HG03064 (cell line): ENCODE data around the gene C11orf98.
"Not testable (repeated sequence)": the region's sequence is repeated elsewhere in the genome, so short reads cannot be mapped to it uniquely, and the experiment has no call there.

ENCODE experiments used
- ATAC-seq: cut with Tn5 transposase; IDR thresholded peaks from one replicate; pipeline ENCODE4 v1.9.1; 2021; ENCODE audit warnings: low read depth; ENCODE audit not compliant: unreplicated experiment

C11orf98 gene

GRCh38 chr11:62665075-62665598 lies at the start of gene C11orf98, which contains the start of gene CSKMT:
Gene C11orf98 (minus strand): TSS chr11:62665210. CDS start chr11:62665169, 41 bp downstream.
Gene CSKMT (plus strand): TSS chr11:62665312. CDS start chr11:62665880, 568 bp downstream.
- peak; percentile 74 for ATAC-seq

- ATAC-seq: no peak
These were observed 48.3 kb upstream of the C11orf98 start for GRCh38 chr11:62713343-62713742.

GRCh38 chr11:62712861-62713260 lies 47.9 kb upstream of the C11orf98 start:
- no peak for ATAC-seq

- no peak for ATAC-seq
These were observed 47.3 kb upstream of the C11orf98 start for GRCh38 chr11:62712276-62712812.

GRCh38 chr11:62710001-62710345 lies 45.0 kb upstream of the C11orf98 start:
- ATAC-seq: no peak

GRCh38 chr11:62709247-62710000 lies 44.4 kb upstream of the C11orf98 start:
- ATAC-seq: peak; percentile 66

- no peak for ATAC-seq
These were observed 43.8 kb upstream of the C11orf98 start for GRCh38 chr11:62708793-62709192.

- ATAC-seq: no peak
These were observed 43.4 kb upstream of the C11orf98 start for GRCh38 chr11:62708392-62708791.

- ATAC-seq: no peak
These were observed 42.4 kb upstream of the C11orf98 start, which contains the start of the genes BSCL2 and GNG3 for GRCh38 chr11:62707277-62707861. Gene BSCL2 (minus strand): TSS chr11:62707424. CDS start chr11:62707195, 229 bp downstream. Gene GNG3 (plus strand): TSS chr11:62707676. CDS start chr11:62708296, 620 bp downstream.

GRCh38 chr11:62706850-62707247 lies 41.8 kb upstream of the C11orf98 start:
- no peak for ATAC-seq

- ATAC-seq: peak; percentile 49
These were observed 41.2 kb upstream of the C11orf98 start for GRCh38 chr11:62705880-62706849.

GRCh38 chr11:62705413-62705812 lies 40.4 kb upstream of the C11orf98 start:
- ATAC-seq: no peak

- ATAC-seq: not testable (repeated sequence)
These were observed 38.9 kb upstream of the C11orf98 start for GRCh38 chr11:62703921-62704320.

GRCh38 chr11:62702246-62702645 lies 37.2 kb upstream of the C11orf98 start:
- no peak for ATAC-seq

GRCh38 chr11:62694455-62695167 lies 29.6 kb upstream of the C11orf98 start:
- no peak for ATAC-seq

GRCh38 chr11:62693624-62694023 lies 28.6 kb upstream of the C11orf98 start:
- not testable (repeated sequence) for ATAC-seq

GRCh38 chr11:62689421-62690183 lies 24.6 kb upstream of the C11orf98 start, which contains the start of gene LRRN4CL:
Gene LRRN4CL (minus strand): TSS chr11:62689530. CDS start chr11:62688508, 1,022 bp downstream.
- ATAC-seq: no peak

- ATAC-seq: no peak
These were observed 23.5 kb upstream of the C11orf98 start for GRCh38 chr11:62688491-62688890.
